HG03039 (cell line): Measurements from ENCODE around the gene RRAGD.

Experiments
- ATAC-seq: cut with Tn5 transposase; IDR thresholded peaks from one replicate; pipeline ENCODE4 v1.9.1; 2021; ENCODE audit warnings: mild to moderate bottlenecking, moderate library complexity; ENCODE audit not compliant: unreplicated experiment

The RRAGD gene, protein sequence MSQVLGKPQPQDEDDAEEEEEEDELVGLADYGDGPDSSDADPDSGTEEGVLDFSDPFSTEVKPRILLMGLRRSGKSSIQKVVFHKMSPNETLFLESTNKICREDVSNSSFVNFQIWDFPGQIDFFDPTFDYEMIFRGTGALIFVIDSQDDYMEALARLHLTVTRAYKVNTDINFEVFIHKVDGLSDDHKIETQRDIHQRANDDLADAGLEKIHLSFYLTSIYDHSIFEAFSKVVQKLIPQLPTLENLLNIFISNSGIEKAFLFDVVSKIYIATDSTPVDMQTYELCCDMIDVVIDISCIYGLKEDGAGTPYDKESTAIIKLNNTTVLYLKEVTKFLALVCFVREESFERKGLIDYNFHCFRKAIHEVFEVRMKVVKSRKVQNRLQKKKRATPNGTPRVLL

DNA sequence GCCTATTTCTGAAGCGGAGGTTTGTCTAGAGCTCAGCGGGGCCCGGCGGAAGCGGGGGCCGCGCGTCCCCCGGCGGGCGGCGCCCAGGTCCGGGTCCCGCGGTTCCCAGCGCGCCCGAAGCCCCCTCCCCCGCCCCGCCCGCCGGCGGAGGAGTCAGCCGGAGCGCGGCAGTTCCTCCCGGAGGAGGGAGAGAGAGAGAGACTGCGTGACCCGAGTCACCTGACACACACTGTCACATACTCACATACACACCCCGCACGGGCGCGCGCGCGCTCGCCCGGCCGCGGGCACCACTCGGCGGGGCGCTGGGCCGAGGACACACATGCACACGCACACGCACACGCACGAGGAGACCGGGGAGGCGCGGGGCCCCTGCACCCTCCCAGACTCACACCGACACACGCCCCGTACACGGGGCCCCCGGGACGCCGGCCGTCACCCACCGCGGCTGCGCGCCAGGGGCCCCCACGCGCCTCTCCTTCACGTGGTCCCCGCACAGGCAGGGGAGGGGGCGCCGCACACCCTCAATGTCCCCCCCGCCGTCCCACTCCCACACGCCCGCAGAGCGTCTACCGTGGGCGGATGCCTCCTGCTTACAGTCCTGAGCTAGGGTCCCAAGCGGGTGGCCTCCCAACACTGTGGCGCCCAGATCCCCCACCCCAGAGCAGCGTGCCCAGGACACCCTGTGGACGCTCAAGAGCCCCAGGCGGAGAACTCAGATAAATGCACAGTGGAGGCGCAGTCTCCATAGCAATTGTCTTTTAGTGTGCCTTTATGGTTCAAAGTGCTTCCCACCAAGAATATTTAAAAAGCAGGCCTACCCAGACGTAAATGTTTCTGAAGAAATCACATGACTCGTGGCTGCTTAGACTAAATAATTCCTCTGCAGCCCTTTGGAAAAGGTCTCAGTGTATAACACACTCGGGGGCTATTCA lies at the start of gene RRAGD:
TSS of gene RRAGD (minus strand) at position 203 of the 935 bp plus-strand sequence. CDS start 280 bp downstream, outside the sequence.
- ATAC-seq: peak; percentile 73

DNA sequence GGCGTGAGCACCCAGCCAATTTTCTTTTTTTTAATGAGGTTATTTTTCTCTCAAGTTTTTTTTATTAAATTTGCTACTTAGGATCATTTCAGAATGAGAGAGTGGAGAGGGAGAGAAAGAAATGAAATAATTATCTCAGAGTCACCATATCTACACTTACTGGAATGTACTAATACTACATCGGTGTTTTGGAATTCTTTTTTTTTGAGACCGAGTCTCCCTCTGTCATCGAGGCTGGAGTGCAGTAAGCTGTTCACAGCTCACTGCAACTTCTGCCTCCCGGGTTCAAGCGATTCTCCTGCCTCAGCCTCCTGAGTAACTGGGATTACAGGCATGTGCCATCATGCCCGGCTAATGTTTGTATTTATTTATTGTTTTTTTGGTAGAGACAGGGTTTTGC lies 48.6 kb upstream of the RRAGD start:
- ATAC-seq: no peak

- ATAC-seq: no peak
Observed at GRCh38 chr6:89459501-89459900, 47.4 kb upstream of the RRAGD start.

DNA sequence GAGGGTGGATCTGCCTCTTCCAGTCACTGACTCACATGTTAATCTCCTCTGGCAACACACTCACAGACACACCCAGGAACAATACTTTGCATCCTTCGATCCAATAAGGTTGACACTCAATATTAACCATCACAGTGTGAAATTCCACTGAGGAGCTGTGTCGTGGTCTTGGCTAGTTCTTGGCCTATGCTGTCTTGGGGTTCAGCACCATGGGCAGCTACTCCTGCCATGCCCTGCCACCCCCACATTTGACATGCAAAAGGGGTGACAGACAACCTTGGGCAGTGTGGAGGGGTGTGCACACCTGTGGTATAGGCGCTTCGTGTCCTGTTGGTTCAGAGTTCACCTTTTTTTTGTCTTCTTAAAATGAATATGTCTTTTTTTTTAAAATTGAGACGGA lies 46.6 kb upstream of the RRAGD start:
- no peak for ATAC-seq

DNA sequence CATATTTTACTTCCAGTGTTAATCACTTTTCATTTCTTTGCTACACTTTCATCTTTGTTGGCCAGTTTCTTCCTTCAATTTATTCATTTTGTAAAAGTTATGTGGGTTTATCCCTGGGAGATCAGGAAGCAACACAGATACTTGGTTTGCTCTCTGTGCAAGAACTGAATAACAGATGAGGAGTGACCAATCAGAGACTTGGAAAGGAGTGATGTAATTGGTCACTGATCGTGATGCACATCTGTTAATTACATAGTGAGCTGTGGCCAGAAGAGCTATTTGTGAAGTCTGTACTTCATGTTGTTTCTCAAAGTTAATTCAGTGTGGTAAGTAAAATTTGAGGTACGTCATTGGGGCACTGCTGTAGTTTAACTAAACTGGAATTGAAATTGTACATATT lies 42.2 kb upstream of the RRAGD start:
- ATAC-seq: no peak

GRCh38 chr6:89452281-89452680 lies 40.2 kb upstream of the RRAGD start:
- ATAC-seq: no peak

DNA sequence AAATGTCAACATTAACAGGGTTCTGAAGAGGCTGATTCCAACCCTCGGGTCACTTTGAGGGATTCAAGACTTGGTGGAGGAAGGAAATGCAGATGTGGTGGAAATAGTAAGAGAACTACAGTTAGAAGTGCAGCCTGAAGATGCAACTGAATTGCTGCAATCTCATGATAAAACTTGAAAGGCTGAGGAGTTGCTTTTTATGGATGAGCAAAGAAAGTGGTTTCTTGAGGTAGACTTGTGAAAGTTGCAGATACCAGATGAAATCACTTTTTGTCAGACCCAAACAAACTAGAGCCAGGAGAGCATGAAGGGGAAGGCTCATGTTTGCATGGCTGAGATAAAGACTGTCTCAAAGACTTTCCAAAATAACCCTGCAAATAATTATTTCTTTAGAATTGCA lies 37.1 kb upstream of the RRAGD start:
- no peak for ATAC-seq

- ATAC-seq: no peak
Observed at GRCh38 chr6:89443658-89444057, 31.6 kb upstream of the RRAGD start.

GRCh38 chr6:89440200-89440599 lies 28.1 kb upstream of the RRAGD start:
- no peak for ATAC-seq

DNA sequence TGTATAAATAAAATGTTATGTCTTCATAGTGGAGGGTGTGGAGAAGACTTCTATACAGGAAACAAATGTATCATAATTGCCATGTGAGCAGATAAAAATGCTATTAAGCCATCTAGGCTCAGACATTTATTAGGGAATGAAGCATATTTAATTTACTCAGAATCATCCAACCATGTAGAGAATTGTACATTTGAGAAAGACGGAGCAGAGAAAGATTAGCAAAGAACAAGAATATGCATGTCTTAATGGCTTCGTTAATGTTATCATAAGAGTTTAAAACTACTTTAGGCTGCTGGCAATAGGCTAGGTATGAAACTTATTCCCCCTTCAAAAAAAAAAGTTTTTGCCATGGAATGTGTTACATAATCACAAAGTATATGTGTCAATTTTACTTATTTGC lies 26.9 kb upstream of the RRAGD start:
- no peak for ATAC-seq

GRCh38 chr6:89438248-89438647 lies 26.2 kb upstream of the RRAGD start:
- ATAC-seq: no peak

DNA sequence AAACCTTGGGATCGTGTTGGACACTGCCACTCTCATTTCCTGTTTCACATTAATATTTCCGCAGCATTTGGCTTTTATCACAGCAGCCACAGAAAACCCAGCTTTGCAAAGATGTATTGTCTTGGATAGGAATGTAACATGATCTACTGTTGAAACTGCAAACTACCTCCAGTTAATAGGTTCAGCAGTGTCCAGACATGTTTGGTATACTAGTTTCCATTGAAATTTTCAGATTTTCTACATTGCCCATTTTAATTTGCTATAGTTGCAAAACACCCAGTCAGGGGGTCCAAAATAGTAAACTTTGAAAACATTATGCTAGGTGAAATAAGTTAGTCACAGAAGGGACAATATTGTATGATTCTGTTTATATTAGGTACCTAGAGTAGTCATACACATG lies 24.2 kb upstream of the RRAGD start:
- no peak for ATAC-seq

DNA sequence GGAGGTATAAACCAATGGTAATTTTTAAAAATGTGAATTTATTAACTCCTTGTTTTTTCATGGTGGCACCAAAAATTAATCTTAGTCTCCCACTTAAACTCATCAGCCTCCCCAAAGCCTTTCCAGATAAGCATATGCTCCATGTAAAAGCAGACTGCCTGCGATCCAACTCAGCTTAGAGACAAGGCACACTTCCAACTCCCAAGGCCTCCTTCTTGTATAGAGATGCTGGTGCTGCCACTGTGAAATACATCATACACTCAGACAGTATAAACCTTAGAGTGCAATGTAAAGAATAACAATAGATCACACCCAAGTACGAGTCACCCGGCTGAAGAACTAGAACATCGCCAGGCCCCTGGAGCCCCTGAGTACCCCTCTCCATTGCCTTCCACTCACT lies 22.9 kb upstream of the RRAGD start:
- no peak for ATAC-seq

DNA sequence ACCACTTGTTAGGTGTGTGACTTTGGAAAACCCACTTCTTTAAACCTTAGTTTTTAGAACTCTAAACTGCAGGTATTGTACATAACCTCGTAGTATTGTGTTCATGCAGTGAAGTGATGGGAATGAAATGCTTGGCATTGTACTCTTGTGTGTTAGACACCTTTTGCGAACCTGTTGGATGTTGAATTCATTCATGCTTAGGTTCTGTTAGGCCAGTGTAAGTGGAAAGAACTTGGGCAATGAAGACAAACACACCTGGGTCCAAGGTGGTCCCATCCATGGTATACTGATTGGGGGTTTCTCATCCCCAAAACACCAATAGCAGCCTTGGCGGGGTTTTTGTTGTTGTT lies 22.1 kb upstream of the RRAGD start:
- ATAC-seq: no peak

- ATAC-seq: peak; percentile 42
Observed at GRCh38 chr6:89433252-89434149, 21.4 kb upstream of the RRAGD start.

- ATAC-seq: peak; percentile 84
Observed at GRCh38 chr6:89432875-89433251, 20.8 kb upstream of the RRAGD start, which contains the start of gene ANKRD6. TSS of gene ANKRD6 (plus strand) at chr6:89433152. CDS start at chr6:89566977, 133,825 bp downstream.

GRCh38 chr6:89430201-89430962 lies 18.3 kb upstream of the RRAGD start:
- no peak for ATAC-seq

GRCh38 chr6:89416796-89417195 lies 4.7 kb upstream of the RRAGD start:
- ATAC-seq: no peak

- ATAC-seq: no peak
Observed at GRCh38 chr6:89415185-89415584, 3.1 kb upstream of the RRAGD start.

- ATAC-seq: no peak
Observed at GRCh38 chr6:89414215-89414614, 2.1 kb upstream of the RRAGD start.
